LNCaP clone FGC (cell line): ENCODE data around the gene MAGI2.

Experiments
- DNase-seq: peaks from one replicate; pipeline ENCODE4 v3.0.0-alpha.2; 2011; ENCODE audit warnings: low read depth
- H3K4me3 ChIP-seq: 2 replicates; pipeline ENCODE4 v1.5.1; 2011; ENCODE audit warnings: mild to moderate bottlenecking, low read depth, low read length, control low read depth
- CTCF ChIP-seq: IDR thresholded peaks from 2 replicates; pipeline ENCODE4 v1.5.1; 2012; ENCODE audit warnings: mild to moderate bottlenecking; ENCODE audit not compliant: control insufficient read depth, insufficient read depth; ENCODE audit errors: extremely low read depth

The MAGI2 gene

GRCh38 chr7:78571292-78571691 lies 882.2 kb downstream of the MAGI2 start:
- no peak overlapping the region for H3K4me3 ChIP-seq
- no peak for DNase-seq
- no peak for TF ChIP-seq CTCF

- no peak for DNase-seq
- no peak overlapping the region for H3K4me3 ChIP-seq
- TF ChIP-seq CTCF = no peak
Observed at GRCh38 chr7:78568690-78569089, 884.8 kb downstream of the MAGI2 start.

- no peak overlapping the region for H3K4me3 ChIP-seq
- no peak for TF ChIP-seq CTCF
- DNase-seq = no peak
Observed at GRCh38 chr7:78567836-78568235, 885.6 kb downstream of the MAGI2 start.

GRCh38 chr7:78565784-78566183 lies 887.7 kb downstream of the MAGI2 start:
- H3K4me3 ChIP-seq = no peak overlapping the region
- DNase-seq = no peak
- no peak for TF ChIP-seq CTCF

GRCh38 chr7:78563191-78563590 lies 890.3 kb downstream of the MAGI2 start:
- TF ChIP-seq CTCF = no peak
- DNase-seq = no peak
- no peak overlapping the region for H3K4me3 ChIP-seq

GRCh38 chr7:78562191-78562590 lies 891.3 kb downstream of the MAGI2 start:
- no peak for TF ChIP-seq CTCF
- DNase-seq = no peak
- H3K4me3 ChIP-seq = no peak overlapping the region

- no peak overlapping the region for H3K4me3 ChIP-seq
- TF ChIP-seq CTCF = no peak
- no peak for DNase-seq
Observed at GRCh38 chr7:78558566-78558965, 894.9 kb downstream of the MAGI2 start.
